Neutrophil (primary cell): Measurements from ENCODE around the gene TBC1D22A.

Experiments
- H3K27ac ChIP-seq: fragments of 200-600 bp; sonication (generic); 2 replicates; pipeline ENCODE4 v1.5.1; 2016; ENCODE audit warnings: mild to moderate bottlenecking, moderate library complexity
- H3K27me3 ChIP-seq: fragments of 200-600 bp; sonication (generic); 2 replicates; pipeline ENCODE4 v1.6.0; 2016; ENCODE audit warnings: mild to moderate bottlenecking
- H3K36me3 ChIP-seq: fragments of 200-600 bp; sonication (generic); 2 replicates; pipeline ENCODE4 v1.5.1; 2017
- H3K4me1 ChIP-seq, 2 experiments: fragments of 200-600 bp in 1 of 2; sonication (generic) in 1 of 2; 1 replicate in 1 of 2; 2 replicates in 1 of 2; pipeline versions ENCODE4 v1.5.1 to v1.6.1; 2013 to 2016; ENCODE audit warnings: low read depth in 1 of 2, low read length in 1 of 2, mild to moderate bottlenecking in 1 of 2, moderate library complexity in 1 of 2; ENCODE audit not compliant: control insufficient read depth in 1 of 2, insufficient read depth in 1 of 2
- H3K4me3 ChIP-seq, 2 experiments: fragments of 200-600 bp in 1 of 2; sonication (generic) in 1 of 2; 1 replicate in 1 of 2; 2 replicates in 1 of 2; pipeline ENCODE4 v1.5.1; 2013 to 2016; ENCODE audit warnings: low read depth in 1 of 2, low read length in 1 of 2, mild to moderate bottlenecking in 1 of 2, moderate library complexity in 1 of 2
- H3K9me3 ChIP-seq: fragments of 200-600 bp; sonication (generic); 2 replicates; pipeline ENCODE4 v1.5.1; 2016
- CTCF ChIP-seq: fragments of 200-600 bp; sonication (generic); IDR thresholded peaks from 2 replicates; pipeline ENCODE4 v1.5.1; 2016; ENCODE audit warnings: antibody characterized with exemption

TBC1D22A gene

GRCh38 chr22:46971764-46972125, 209.3 kb downstream of the TBC1D22A start:
- H3K9me3 ChIP-seq: no peaks in the 10 kb centered on the region
- H3K27ac ChIP-seq: no peak overlapping the region
- no peaks in the 10 kb centered on the region for H3K4me1 ChIP-seq
- H3K36me3 ChIP-seq: peaks cover 31% of the 10 kb centered on the region
- TF ChIP-seq CTCF: no peak
- no peak overlapping the region for H3K4me3 ChIP-seq
- no peaks in the 10 kb centered on the region for H3K27me3 ChIP-seq

- Histone ChIP-seq H3K27ac (no peak overlapping the region), H3K27me3 (no peaks in the 10 kb centered on the region), H3K4me3 (no peak overlapping the region), H3K4me1 (no peaks in the 10 kb centered on the region), H3K36me3 (peaks cover 31% of the 10 kb centered on the region), H3K9me3 (no peaks in the 10 kb centered on the region)
- TF ChIP-seq CTCF: no peak
Observed at GRCh38 chr22:46972256-46972655, 209.8 kb downstream of the TBC1D22A start.

- Histone ChIP-seq H3K9me3 (no peaks in the 10 kb centered on the region), H3K4me1 (no peaks in the 10 kb centered on the region), H3K27ac (no peak overlapping the region), H3K27me3 (no peaks in the 10 kb centered on the region), H3K4me3 (no peak overlapping the region), H3K36me3 (peaks cover 38% of the 10 kb centered on the region)
- TF ChIP-seq CTCF: no peak
Observed at GRCh38 chr22:46972901-46973831, 210.7 kb downstream of the TBC1D22A start.

- Histone ChIP-seq H3K27ac (no peak overlapping the region), H3K27me3 (no peaks in the 10 kb centered on the region), H3K36me3 (peaks cover 38% of the 10 kb centered on the region), H3K4me1 (no peaks in the 10 kb centered on the region), H3K9me3 (no peaks in the 10 kb centered on the region), H3K4me3 (no peak overlapping the region)
- TF ChIP-seq CTCF: no peak
Observed at GRCh38 chr22:46974077-46974476, 211.6 kb downstream of the TBC1D22A start.

GRCh38 chr22:46974631-46975585, 212.5 kb downstream of the TBC1D22A start:
- TF ChIP-seq CTCF: no peak
- H3K27ac ChIP-seq: no peak overlapping the region
- H3K36me3 ChIP-seq: peaks cover 47% of the 10 kb centered on the region

More at GRCh38 chr22:46974631-46975585, 212.5 kb downstream of the TBC1D22A start:
- H3K4me1 ChIP-seq: no peaks in the 10 kb centered on the region
- H3K9me3 ChIP-seq: no peaks in the 10 kb centered on the region
- no peaks in the 10 kb centered on the region for H3K27me3 ChIP-seq
- no peak overlapping the region for H3K4me3 ChIP-seq
